K562 (cell line): ENCODE data around the gene CDK11B. TPM values are rescaled to one million over a fixed set of nuclear protein-coding genes. Genes with fewer than 3 reads are reported as not detected.

Experiments
- ARID2 ChIP-seq: fragments of 450-650 bp; IDR thresholded peaks from 2 replicates; pipeline ENCODE4 v1.6.1; 2017; ENCODE audit warnings: antibody characterized with exemption, mild to moderate bottlenecking
- GABPB1 ChIP-seq: sonication (generic); formaldehyde crosslinking; IDR thresholded peaks from 2 replicates; pipeline ENCODE4 v1.8.0; 2022; ENCODE audit warnings: mild to moderate bottlenecking, missing genetic modification reagents
- HLTF ChIP-seq: fragments of 450-650 bp; IDR thresholded peaks from 2 replicates; pipeline ENCODE4 v1.6.1; 2016
- MED1 ChIP-seq: sonication (generic); formaldehyde crosslinking; IDR thresholded peaks from 2 replicates; pipeline ENCODE4 v1.8.1; 2023; ENCODE audit warnings: missing genetic modification reagents, borderline replicate concordance
- RBM22 ChIP-seq: fragments of 200-400 bp; formaldehyde crosslinking; IDR thresholded peaks from 2 replicates; pipeline ENCODE4 v1.6.1; 2018; ENCODE audit warnings: low read length, low read depth; ENCODE audit not compliant: poor library complexity, severe bottlenecking
- RNF219 ChIP-seq: fragments of 250-450 bp; sonication (Bioruptor Pico); IDR thresholded peaks from 2 replicates; pipeline ENCODE4 v1.5.0; 2022; ENCODE audit warnings: mild to moderate bottlenecking
- SMARCB1 ChIP-seq: IDR thresholded peaks from 2 replicates; pipeline ENCODE4 v1.6.1; 2011; ENCODE audit warnings: improper control_type of control experiment, low read depth; ENCODE audit not compliant: insufficient read length
- TBP ChIP-seq: optimal IDR thresholded peaks from 2 replicates; pipeline ENCODE3; 2011; ENCODE audit warnings: low read depth, low read length, improper control_type of control experiment
- TCF15 ChIP-seq: fragments of 250-450 bp; sonication (Bioruptor Pico); IDR thresholded peaks from 2 replicates; pipeline ENCODE4 v1.8.0; 2022; ENCODE audit warnings: moderate library complexity, mild to moderate bottlenecking, inconsistent platforms
- ZNF318 ChIP-seq, 2 experiments: fragments of 450-650 bp; IDR thresholded peaks; 2 replicates each; pipeline ENCODE4 v1.6.1; 2016; ENCODE audit warnings: mild to moderate bottlenecking in 2 of 2, borderline replicate concordance in 1 of 2, low read depth in 1 of 2, moderate library complexity in 1 of 2
- ZNF436 ChIP-seq: fragments of 250-450, 450-650 bp; sonication (Bioruptor Pico); formaldehyde crosslinking; IDR thresholded peaks from 2 replicates; pipeline ENCODE4 v1.7.0; 2020; ENCODE audit warnings: mild to moderate bottlenecking
- ZNF780A ChIP-seq: fragments of 250-450 bp; sonication (Bioruptor Pico); IDR thresholded peaks from 2 replicates; pipeline ENCODE4 v1.5.0; 2021; ENCODE audit warnings: mild to moderate bottlenecking
- ZNF785 ChIP-seq: fragments of 250-450 bp; sonication (Bioruptor Pico); IDR thresholded peaks from 2 replicates; pipeline ENCODE4 v1.4.0; 2020; ENCODE audit warnings: mild to moderate bottlenecking
- polyA plus RNA-seq, 8 experiments: library from polyadenylated mRNA; depleted of rRNA in 4 of 8; stranded (reverse) in 5 of 8; unstranded in 3 of 8; fragments of >200 nt; fragmentation: Nextera tagmentation in 2 of 8; fragmentation: Illumina TruSeq in 1 of 8; extraction: Ambion mirVana in 2 of 8; extraction: Trizol in 1 of 8; gene quantifications; 2 replicates each; pipeline versions ENCODE4 v1.2.1 to v1.2.3, GENCODE V29; 2011 to 2014; ENCODE audit warnings: inconsistent platforms in 1 of 8, missing spikeins in 1 of 8
- total RNA-seq, 7 experiments: library from RNA; depleted of rRNA in 6 of 7; stranded (reverse); fragments of >200 nt in 6 of 7; fragmentation: Illumina TruSeq in 2 of 7; extraction: Trizol in 2 of 7; gene quantifications; 2 replicates each; pipeline versions ENCODE4 v1.2.1 to v1.2.3, GENCODE V29; 2011 to 2021; ENCODE audit warnings: low replicate concordance in 1 of 7
- TF ChIP-seq, protein P1 (sequence below): fragments of 450-650 bp; IDR thresholded peaks from 2 replicates; pipeline ENCODE4 v1.6.1; 2016; ENCODE audit warnings: missing biosample characterization, missing genetic modification characterization

The CDK11B gene
- total and polyA plus RNA-seq, 9 of the 15 experiments (the other 6 are each of a cell fraction or from before 2014, with no cell fraction given), result 2.8 to 52.2 (median 19.5) TPM

- TF ChIP-seq, protein P1, sequence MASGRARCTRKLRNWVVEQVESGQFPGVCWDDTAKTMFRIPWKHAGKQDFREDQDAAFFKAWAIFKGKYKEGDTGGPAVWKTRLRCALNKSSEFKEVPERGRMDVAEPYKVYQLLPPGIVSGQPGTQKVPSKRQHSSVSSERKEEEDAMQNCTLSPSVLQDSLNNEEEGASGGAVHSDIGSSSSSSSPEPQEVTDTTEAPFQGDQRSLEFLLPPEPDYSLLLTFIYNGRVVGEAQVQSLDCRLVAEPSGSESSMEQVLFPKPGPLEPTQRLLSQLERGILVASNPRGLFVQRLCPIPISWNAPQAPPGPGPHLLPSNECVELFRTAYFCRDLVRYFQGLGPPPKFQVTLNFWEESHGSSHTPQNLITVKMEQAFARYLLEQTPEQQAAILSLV (tag), result no peak
- TF ChIP-seq HLTF, result peak; percentile 94; the same call in 1 of the 2 replicates
- TF ChIP-seq ZNF785 (CRISPR knock-in tag), result no peak
- TF ChIP-seq GABPB1 (CRISPR knock-in tag), result peak; percentile 100
- no peak for TF ChIP-seq ZNF436
- no peak for TF ChIP-seq ARID2
- TF ChIP-seq TCF15 (CRISPR knock-in tag), result no peak
- TF ChIP-seq TBP, result peak; percentile 77
- TF ChIP-seq ZNF318 (IDR thresholded peaks at IDR 0.05; ENCODE audit: borderline replicate concordance in 1 of 2, low read depth in 1 of 2), result no peak
- no peak for TF ChIP-seq ZNF780A (CRISPR knock-in tag)
- no peak for TF ChIP-seq MED1 (CRISPR knock-in tag)
- TF ChIP-seq RNF219 (CRISPR knock-in tag), result no peak
- no peak for TF ChIP-seq SMARCB1
- peak; percentile 76 for TF ChIP-seq RBM22
These were observed 43.4 kb downstream of the CDK11B start, which contains the start of gene MIB2 (continued) for GRCh38 chr1:1615256-1616044.
